ENCODE results near the gene MAP7D3. TPM values are rescaled to one million over a fixed set of nuclear protein-coding genes. Genes with fewer than 3 reads are reported as not detected.
"Not testable (repeated sequence)": the region's sequence is repeated elsewhere in the genome, so short reads cannot be mapped to it uniquely, and the experiment has no call there.

The MAP7D3 gene
- total and polyA plus RNA-seq, 10 of the 15 experiments (the other 5 are each of a cell fraction or from before 2014, with no cell fraction given), result 9.1 to 24.0 (median 11.0) TPM

GRCh38 chrX:136251041-136251991 is at the start of gene MAP7D3 (continued):
- TF ChIP-seq POLR2AphosphoS2 (IDR thresholded peaks at IDR 0.05; ENCODE audit: low read depth, low read length) (no peak), ASH2L (IDR thresholded peaks at IDR 0.05; ENCODE audit: borderline replicate concordance, low read depth) (no peak), ATF2 (IDR thresholded peaks at IDR 0.05; ENCODE audit: low read length) (no peak), IRF4 (IDR thresholded peaks at IDR 0.05; ENCODE audit: low read depth, low read length) (no peak), ZNF217 (IDR thresholded peaks at IDR 0.05) (no peak), POLR2A (IDR thresholded peaks at IDR 0.05; ENCODE audit: low read depth, low read length) (peak; percentile 91), RFX5 (IDR thresholded peaks at IDR 0.05; ENCODE audit: low read depth, low read length) (peak; percentile 92), NR2C2 (IDR thresholded peaks at IDR 0.05; ENCODE audit: borderline replicate concordance, control insufficient read depth, insufficient read length, low read depth) (no peak), GATAD2B (conservative IDR thresholded peaks at IDR 0.05; ENCODE audit: low read depth) (0 out of 2 replicates have a peak, but pooled peaks have one; percentile 30), TAF1 (IDR thresholded peaks at IDR 0.05; ENCODE audit: borderline replicate concordance, low read depth, low read length) (no peak), CHD1 (IDR thresholded peaks at IDR 0.05; ENCODE audit: low read depth, low read length) (no peak), BHLHE40 (IDR thresholded peaks at IDR 0.05; ENCODE audit: borderline replicate concordance in 1 of 2, low read depth in 2 of 2, low read length in 1 of 2) (0 out of 4 replicates have a peak, but pooled peaks of 1 of the 2 experiments have one; percentile 13), NRF1 (conservative IDR thresholded peaks at IDR 0.05; ENCODE audit: low read depth, low read length) (peak; percentile 32; the same call in 1 of the 2 replicates), HCFC1 (IDR thresholded peaks at IDR 0.05; ENCODE audit: low read length) (no peak), PKNOX1 (IDR thresholded peaks at IDR 0.05) (no peak), KDM1A (IDR thresholded peaks at IDR 0.05; ENCODE audit: borderline replicate concordance) (no peak)

- in situ Hi-C loops (cut with MboI); DNase-seq (ENCODE audit: low read depth, low spot score); H3K9me3 ChIP-seq (replicated peaks; ENCODE audit: control insufficient read depth, insufficient read depth, low read length); ATAC-seq; POLR2A ChIA-PET; H3K79me2 ChIP-seq (ENCODE audit: control insufficient read depth, insufficient read depth, low read length); FAIRE-seq; H3K4me3 ChIP-seq; H3K27me3 ChIP-seq (replicated peaks in 1 of 2; ENCODE audit: control insufficient read depth in 2 of 2, insufficient read depth in 2 of 2, low read length in 1 of 2); intact Hi-C loops (cut with micrococcal nuclease; ENCODE audit: unreplicated experiment); BruUV-seq (replicated peaks); H3K9ac ChIP-seq (ENCODE audit: control insufficient read depth, insufficient read depth, low read length); SMC1A ChIA-PET (ENCODE audit: uncharacterized antibody, unreplicated experiment); H3K4me2 ChIP-seq (ENCODE audit: control insufficient read depth, insufficient read depth); H3K4me1 ChIP-seq (ENCODE audit: control insufficient read depth, insufficient read depth, low read length); H4K20me1 ChIP-seq (ENCODE audit: control insufficient read depth, insufficient read depth); H3K36me3 ChIP-seq (ENCODE audit: control insufficient read depth in 2 of 2, insufficient read depth in 2 of 2, low read length in 1 of 2); CTCF ChIA-PET; RAD21 ChIA-PET (ENCODE audit: unreplicated experiment); H2AFZ ChIP-seq (ENCODE audit: control insufficient read depth, low read depth, low read length); H3K27ac ChIP-seq (ENCODE audit: control insufficient read depth, insufficient read depth): not testable (repeated sequence)
- WGBS (ENCODE audit: insufficient coverage, insufficient replicate concordance, low lambda C conversion rate, missing lambda C conversion rate), result 50% methylated on average over 4 of the region's 4 CpGs
Observed at GRCh38 chrX:136300721-136301120, 49.5 kb upstream of the MAP7D3 start, which contains the start of gene ADGRG4. Gene ADGRG4 (plus strand): TSS chrX:136300963. CDS start chrX:136308778, 7,815 bp downstream.

Measured in GM12878 (cell line).